Dermis blood vessel endothelial cell (primary cell): ENCODE measurements around the gene NOTCH2. TPM values are rescaled to one million over a fixed set of nuclear protein-coding genes. Genes with fewer than 3 reads are reported as not detected.
A peak's percentile ranks its signal among the peaks of the same experiment; 100 is the strongest.

Experiments
- DNase-seq: peaks from one replicate; pipeline ENCODE4 v3.0.0; 2010
- total RNA-seq: library from RNA; depleted of rRNA; stranded (reverse); fragments of >200 nt; gene quantifications from 2 replicates; pipeline ENCODE4 v1.2.3, GENCODE V29; 2014

The NOTCH2 gene
- total RNA-seq, 1 donor from 2014 or later: 12.8 TPM

DNA sequence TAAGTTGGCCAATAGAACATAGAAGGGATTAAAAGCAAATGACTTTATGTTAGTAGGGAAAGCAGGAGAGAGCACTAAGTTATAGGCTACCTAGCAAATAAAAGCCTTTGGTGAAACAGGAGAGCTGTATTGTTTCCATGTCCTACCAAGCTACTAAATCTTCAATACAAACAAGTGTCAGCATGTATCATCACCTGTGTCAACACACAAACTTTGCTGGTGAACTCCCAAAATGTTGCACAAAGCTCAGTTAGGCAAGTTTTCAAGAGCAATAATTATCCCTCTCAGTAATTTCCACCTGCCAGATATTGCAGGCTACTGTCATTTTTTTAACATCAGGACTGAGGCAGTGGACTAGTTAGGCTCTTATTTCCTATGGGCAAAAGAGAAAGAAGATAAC lies 95.4 kb downstream of the NOTCH2 start:
- no peak for DNase-seq

DNA sequence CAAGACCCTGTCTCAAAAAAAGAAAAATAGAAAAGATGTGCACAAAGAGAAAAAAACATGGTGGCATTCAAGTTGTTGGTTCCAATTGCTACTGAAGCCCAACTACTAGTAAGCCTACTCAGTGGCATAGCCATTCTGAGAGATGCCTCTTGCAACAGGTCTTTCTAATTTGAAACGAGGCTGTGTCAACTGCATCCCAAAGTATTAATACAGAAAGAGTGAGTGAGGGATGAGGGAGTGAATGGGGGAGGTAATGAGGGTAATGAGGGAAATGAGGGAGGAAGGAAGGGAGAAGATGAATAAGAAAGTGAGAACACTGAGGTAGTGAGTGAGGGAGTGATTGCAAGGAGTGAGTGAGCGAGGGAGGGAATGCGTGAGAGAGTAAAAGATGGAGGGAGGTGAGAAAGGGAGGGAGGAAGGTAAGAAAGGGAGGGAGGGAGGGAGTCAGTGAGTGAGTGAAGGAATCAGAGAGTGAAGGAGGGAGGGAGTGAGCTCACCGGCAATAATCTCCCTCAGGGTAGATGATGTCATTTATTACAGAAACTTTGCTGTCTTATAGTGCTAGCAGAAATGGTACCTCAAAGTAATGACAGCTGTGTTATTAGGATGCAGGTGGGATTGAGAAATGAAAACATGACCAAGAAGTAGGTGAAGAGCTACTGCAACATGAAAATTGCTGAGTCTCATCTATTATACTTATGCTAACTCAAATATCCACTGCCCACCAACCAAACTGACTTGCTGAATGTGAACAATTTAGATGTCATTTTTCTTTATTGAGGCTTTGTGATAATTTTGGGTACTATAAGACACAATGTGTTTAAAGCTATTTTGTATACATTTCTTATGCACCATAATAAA lies 97.5 kb downstream of the NOTCH2 start:
- no peak for DNase-seq

DNA sequence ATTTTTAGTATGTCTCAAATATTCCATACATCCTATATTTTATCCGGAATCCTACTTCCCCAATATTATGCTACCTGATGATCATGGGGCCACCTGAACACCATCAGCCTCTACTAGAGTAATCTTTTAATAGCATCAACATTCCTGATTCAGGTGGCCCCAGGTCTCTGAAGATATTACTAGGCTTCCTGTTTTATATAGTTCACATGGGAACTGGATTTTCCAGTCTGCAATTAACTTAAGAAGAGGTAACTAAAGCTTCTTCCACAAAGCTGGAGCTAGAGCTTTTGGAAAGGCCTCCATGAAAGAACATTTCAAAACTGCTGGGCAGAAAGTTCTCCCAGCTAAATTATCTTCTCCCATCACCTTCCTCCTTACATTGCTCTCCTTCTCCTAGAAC lies 100.9 kb downstream of the NOTCH2 start:
- no peak for DNase-seq

DNA sequence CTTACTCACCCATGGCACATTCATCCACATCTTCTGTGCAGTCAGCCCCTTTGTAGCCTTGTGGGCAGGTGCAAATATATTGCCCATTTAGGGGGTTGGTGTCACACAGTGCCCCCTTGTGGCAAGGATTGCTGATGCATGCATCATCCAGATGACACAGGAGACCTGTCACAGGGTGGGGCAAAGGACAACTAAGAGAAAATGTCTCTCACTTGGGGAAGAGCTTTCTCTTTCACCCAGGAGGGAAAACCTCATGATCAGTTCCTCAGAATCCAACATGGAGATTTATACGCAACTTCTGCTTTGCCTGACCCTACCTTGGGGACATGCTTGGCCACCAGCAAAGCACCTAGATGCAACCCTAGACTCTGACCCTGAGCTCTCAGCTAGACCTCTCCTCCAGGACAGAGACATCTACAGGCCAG lies 101.4 kb downstream of the NOTCH2 start:
- peak; percentile 69 for DNase-seq

DNA sequence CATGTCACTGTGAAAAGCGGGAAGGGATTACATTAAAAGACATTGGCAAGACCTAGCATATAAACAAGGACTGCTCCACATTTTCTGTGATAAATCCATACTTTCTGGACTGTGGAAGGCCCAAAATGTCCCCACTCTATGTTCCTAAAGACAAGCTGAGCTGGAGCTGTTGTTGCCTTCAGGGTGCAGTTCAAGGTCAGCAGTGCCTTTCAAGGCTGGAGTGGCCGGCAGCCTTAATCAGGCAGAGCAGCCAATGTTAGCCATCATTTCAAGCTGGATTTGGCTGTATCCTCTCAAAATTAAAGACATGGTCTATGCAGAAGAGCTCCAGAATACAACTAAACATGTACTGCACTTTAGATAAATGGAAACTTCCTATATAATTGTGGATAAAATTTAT lies 102.8 kb downstream of the NOTCH2 start:
- no peak for DNase-seq

DNA sequence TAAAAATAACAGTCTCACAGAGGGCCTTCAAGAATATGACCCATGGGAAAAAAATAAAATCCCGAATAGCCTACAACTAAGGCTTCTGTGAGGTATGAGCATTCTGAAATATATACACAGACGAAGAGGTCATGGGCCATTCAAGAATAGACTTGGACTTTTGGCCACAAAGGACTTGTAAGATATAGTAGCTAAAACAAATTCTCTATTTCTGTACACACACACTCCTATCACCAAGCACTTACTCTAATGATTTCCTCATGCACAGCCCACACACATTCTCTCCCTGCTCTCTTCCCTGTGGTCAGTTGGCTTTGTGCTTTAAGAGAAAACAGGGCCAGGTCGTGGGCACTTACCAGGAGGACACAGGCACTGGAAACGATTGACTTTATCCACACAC lies 103.4 kb downstream of the NOTCH2 start:
- no peak for DNase-seq

DNA sequence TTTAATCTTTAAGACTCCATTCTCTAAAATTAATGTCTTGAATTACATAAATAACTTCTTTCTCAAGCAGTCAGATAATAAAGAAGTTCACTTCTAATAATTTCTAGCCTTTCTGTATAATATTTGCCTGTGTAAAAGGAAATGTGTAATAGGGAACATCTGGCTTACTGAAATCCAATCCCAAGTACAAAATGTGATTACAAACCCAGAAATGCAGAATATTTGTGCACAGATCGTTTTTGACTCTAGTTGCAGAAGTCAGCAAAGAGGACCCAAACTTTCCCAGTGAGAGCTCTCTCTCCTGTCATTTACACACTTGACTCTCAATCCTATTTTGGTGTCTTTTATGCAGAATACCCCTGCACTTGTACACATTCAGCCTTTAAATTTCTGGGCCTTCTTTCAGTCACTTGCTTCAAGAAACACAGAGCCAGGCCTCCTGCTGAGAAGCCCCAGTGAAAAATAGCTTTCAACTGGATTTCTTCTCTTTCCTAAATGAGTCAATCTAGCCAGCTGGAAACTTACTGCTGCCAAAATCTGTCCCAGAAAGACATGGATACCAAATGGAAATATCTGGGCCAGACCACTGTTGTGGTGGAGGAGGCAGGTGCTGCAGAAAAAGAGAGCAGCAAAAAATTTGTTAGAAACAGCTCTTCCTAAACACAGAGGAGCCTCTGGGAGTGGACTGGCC lies 104.6 kb downstream of the NOTCH2 start:
- DNase-seq: no peak

DNA sequence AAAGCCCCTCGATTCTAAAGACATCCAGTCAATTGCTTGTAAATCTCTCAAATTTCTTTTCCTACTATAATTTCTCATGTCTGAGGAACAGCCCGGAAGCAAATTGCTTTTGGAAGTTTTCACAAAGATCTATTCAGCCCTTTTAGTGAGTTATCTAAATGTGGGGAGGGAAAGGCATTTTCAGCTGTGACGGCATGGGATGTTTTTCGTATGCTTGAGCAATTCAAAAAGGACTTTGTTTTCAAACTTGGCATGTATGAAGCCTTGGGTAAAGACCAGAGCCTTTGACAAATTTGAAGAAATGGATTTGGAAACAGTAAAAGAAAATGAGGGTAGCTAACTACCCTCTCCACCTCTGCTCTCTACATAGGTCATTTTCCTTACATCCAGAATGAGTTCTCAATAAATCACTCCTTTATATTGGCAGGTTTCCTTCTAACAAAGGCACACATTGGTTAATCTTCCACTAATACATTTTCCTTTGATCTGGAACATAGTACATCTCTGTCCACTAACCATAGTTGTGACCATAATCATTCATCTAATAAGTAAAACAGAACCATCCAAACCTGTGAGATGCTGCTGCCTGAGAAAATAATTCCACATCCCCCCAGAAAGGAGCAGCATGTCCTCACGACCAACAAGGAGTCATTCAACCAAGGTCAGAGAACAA lies 107.0 kb downstream of the NOTCH2 start:
- DNase-seq: no peak

DNA sequence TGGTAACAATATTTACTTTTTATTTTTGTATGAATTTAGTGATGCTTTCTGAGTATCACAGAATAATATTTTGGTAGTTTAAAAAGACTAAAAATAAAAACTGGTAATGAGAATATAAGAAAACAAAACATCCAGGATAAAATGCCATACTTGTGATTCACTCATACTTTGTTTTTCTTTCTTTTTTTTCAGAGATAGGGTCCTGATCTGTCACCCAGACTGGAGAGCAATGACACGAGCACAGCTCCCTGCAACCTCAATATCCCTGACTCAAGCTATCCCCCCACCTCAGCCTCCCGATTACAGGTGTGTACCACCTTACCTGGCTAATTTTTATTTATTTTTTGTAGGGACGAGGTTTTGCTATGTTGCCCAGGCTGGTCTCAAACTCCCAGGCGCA lies 109.0 kb downstream of the NOTCH2 start:
- no peak for DNase-seq

DNA sequence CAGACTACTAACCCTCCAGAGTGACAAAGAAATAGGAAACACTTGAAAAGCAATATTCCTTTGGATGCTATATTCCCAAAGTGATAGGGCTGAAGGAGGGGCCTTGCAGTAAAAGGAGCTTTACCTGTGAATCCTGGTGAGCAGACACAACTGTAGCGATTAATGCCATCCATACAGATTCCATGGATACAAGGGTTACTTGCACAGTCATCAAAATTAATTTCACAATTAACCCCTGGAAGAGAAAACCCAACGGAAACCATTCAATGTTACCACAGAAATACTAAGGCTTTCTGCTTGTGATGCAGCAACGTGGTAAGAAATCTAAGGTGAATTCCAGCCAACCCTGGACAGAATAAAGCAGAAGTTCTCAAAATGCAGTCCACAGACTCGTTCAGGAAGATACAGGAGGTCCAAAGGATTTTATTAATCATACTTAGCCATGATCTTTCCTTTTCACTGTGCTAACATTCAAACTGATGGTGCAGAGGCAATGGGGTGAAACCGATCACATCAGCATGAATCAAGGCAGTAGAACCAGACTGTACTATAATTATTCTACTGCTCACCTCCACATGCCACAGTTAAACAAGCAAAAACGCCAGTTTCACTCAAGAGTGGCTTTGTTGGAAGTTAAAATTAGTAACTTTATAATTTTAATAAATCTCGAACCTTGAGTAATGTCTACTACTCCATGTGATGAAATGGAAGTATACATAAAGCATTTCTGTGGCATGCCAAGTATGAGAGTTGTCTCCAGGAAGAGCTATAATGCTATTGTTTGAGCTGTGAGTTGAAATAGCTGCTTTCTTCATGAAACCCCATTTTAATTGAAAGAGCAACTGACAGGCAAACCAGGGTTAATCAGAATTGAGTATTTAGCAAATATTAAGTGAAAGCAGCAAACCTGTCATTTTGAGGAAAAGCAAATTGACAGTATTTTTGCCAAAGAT lies 109.9 kb downstream of the NOTCH2 start:
- no peak for DNase-seq

DNA sequence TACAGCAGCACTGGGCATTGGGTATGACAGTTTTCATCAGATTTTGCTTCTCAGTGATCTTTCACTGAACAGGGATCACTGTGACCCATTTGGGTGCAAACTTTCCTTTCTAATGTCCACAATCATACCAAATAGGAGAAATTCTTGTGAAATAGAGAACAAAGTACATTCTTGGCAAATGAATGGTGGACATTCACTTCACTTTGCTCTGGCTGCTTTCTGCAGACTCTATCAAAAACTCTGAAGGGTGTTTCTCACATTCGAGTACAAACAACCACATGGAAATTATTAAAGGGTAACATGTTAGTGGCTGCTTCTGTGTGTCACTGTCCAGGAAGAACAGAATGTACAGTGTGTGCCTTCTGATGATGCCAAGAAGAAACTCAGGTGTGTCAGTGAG lies 111.2 kb downstream of the NOTCH2 start:
- DNase-seq: no peak

DNA sequence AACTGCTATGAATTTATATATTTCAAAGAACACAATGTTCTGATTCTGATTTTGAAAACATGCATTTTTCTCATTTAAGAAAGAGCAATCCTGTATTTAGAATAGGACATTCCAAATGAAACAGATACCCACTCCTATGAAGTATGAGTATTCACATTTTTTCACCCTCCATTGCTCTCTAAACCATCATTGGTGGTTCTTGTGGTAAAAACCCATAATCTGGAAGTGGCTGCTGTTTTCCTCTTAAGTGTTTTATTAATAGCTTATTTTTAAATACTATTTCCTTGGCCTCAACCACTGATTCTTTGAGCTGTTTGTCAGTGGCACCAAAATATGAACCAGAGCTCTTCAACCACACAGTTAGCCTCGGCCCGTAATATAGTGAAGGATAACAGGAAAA lies 113.2 kb downstream of the NOTCH2 start:
- DNase-seq: no peak

DNA sequence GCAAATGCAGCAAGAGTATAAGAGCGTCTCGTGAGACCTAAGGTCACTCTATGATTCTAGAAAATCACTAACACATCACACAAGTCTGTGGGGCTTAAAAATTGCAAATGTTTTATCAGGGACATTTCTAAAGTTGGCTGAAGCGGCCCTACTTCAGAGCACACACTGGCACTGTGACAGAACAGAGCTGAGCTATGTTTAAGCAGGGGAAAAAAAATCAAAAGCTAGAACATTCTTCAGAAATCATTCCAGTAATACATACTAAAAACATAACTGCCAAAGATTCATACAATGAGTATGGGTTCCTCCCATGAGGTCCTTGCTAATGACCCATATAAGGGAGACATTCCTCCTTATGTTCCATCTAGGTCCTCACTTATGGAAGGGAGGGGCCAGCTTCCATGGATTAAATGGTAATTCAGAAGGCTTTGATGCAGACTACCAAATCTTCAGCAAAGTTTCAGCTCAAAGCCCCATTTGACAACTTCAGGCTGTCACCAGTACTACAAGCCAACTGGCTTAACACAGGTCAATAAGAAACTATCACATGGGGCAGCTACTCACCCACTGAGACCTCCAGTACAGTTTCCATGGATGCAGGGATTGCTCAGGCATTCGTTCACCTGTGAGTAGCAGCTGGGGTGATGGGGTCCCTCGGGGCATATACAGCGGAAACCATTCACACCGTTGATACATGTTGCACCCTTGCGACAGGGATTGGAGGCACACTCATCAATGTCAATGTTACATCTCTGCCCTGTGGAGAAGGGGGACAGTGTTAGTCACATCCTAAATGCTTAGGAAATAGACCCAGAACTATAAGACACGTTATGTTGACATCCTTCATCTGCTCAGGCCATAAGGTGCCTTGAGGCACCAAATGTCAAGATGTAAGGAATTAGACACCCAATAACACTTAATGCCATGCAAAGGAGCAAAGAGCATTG lies 114.7 kb downstream of the NOTCH2 start:
- DNase-seq: no peak

DNA sequence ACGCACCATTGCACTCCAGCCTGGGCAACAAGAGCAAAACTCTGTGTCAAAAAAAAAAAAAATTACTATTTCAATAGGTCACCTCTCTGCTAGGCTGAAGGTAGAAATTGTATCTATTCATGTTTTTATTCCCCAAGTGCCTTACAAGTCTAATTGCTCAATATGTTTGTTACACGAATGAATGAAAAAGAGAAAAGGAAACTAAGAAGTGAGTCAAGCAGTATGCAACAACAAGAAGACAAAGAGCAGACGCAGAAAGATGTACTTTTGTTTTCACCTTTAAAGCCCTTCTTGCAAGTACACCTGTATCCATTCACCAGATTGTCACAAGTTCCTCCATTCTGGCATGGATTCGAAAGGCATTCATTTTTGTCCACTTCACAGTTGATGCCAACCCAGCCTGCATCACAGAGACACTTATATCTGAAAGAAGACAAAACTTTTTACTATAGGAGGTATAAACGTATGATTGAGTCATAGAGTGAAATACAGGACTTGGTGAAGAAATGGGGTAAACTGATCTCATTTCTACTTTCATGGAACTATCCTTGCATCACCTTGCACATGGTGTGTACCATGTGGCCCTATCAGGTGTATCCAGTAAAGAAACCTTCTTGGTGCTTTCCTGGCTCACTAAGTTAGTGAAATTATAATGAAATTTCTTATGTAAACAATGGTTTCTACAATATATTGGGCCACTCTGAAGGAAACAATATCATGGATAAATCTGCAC lies 116.0 kb downstream of the NOTCH2 start:
- DNase-seq: no peak

DNA sequence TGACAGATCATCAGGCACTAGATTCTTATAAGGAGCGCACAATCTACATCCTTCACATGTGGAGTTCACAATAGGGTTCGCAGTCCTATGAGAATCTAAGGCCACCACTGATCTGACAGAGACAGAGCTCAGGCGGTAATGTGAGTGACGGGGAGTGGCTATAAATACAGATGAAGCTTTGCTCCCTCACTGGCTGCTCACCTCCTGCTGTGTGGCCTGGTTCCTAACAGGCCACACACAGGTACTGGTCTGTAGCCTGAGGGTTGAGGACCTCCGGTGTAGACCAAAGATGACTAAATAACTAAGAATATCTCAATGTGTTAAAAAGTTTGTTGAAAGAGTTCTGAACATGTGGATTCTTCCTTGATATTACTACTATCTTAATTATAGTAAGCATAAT lies 117.0 kb downstream of the NOTCH2 start:
- DNase-seq: no peak

DNA sequence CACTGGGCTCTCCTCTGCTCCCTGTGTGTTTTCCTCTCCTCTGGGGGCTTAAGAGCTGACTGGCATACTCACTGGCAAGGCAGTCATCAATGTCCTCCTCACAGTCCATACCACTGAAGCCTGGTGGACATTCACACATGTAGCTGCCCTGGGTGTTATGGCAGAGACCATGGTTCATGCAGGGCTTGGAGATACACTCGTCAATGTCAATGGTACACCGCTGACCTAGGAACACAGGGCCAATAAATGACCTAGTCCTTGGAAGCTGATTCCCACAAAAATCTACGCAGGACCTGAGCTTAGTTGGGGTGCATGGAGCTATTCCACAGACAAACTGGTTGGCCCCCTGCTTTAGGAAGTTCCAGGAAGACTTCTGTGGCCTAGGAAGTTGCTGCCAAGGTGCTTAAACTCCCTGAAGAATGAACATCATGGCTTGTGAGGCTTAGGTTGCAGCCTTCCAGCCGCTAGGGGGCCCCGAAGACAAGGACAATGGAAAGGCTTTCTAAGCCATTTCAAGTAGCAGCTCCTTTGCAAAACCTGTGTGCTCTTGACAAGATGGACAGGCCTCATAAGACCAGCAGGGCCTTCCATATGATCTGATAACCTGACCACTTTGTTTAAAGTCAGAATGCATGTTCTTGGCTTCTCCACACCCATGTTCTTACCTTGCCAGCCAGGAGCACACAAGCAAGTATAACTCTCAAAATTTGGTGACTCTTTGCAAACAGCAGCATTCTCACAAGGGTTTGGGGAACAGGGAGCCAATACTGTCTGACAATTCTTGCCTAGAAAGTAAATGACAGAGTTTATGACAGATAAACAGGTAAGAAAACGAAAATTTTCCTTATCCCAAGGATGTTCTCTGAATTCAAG lies 120.9 kb downstream of the NOTCH2 start:
- DNase-seq: peak; percentile 76

DNA sequence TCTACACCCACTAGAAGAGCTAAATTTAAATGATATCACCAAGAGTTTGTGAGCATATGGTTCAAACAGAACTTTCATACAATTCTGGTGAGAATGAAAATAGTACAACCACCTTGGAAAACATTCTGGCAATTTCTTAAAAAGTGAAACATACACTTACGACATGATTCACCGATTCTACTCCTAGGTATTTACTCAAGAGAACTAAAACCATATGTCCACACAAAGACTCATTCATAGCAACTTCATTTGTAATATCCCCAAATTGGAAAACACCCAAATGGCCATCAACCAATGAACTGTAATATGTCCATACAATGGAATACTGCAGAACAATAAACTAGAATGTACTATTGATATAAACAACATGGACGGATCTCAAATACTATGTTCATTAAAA lies 122.0 kb downstream of the NOTCH2 start:
- DNase-seq: no peak

DNA sequence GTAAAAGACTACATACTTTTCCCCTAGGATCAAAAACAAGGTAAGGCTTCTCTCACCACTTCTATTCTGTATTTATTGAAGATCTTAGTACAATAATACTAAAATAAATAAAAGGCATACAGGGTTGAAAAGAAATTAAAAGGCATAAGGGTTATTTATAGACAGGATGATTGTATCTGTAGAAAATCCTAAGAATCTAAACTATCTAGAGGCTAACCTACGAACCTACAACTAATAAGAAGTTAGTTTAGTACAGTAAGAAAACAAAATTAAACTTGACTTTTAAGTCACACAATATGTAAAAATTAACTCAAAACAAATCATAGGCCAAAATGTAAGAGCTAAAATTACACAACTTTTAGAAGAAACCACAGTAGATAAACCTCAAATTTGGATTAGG lies 122.7 kb downstream of the NOTCH2 start:
- no peak for DNase-seq

DNA sequence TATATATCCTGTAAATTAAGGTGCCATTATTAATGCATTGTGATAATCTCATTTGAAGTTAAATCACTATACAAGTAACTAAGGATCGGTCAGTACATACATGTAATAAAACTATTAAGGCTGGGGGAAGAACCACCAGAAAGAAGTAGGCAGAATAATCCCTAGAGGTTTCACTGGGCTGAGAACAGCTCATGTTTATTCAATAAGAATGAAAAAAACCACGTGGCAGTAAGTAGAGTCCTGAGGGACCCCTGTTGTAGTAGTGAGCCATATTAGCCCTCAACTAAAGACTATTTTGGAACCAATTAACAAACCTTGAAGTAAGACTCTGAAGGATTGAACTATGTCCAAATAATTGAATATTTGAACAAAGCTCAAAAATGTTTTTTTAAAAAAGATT lies 126.2 kb downstream of the NOTCH2 start:
- no peak for DNase-seq

DNA sequence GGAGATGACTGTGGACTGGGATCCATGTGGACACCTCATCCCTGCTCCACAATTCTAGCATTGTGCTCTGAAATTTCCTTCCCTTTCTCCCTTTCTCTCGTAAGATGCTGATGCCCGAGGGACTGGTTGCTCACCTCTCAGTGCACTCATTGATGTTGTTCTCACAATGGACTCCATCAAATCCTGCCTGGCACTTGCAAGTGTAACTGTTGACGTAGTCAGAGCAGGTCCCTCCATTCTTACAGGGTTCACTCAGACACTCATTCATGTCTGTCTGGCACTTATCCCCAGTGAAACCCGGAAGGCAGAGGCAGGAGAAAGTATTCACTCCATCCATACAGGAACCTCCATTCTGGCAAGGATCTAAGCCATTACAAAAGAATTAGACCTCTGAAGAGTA lies 128.1 kb downstream of the NOTCH2 start:
- DNase-seq: no peak
